GM21515 (cell line): ENCODE results near the gene EPB41.
"Not testable (repeated sequence)": the region's sequence is repeated elsewhere in the genome, so short reads cannot be mapped to it uniquely, and the experiment has no call there.

Experiments used
- ATAC-seq: cut with Tn5 transposase; IDR thresholded peaks from one replicate; pipeline ENCODE4 v1.9.1; 2021; ENCODE audit not compliant: unreplicated experiment

EPB41 gene

GRCh38 chr1:29043274-29043965 is 129.1 kb downstream of the EPB41 start:
- no peak for ATAC-seq

GRCh38 chr1:29044010-29044409 is 129.6 kb downstream of the EPB41 start:
- no peak for ATAC-seq

GRCh38 chr1:29045663-29046062 is 131.3 kb downstream of the EPB41 start:
- not testable (repeated sequence) for ATAC-seq

- ATAC-seq: no peak
These were observed 132.8 kb downstream of the EPB41 start for GRCh38 chr1:29047142-29047541.

- ATAC-seq: no peak
These were observed 135.8 kb downstream of the EPB41 start for GRCh38 chr1:29050166-29050565.

GRCh38 chr1:29052100-29052499 is 137.7 kb downstream of the EPB41 start:
- ATAC-seq: no peak

GRCh38 chr1:29052941-29053340 is 138.6 kb downstream of the EPB41 start:
- no peak for ATAC-seq

- ATAC-seq: no peak
These were observed 140.8 kb downstream of the EPB41 start for GRCh38 chr1:29055160-29055559.

GRCh38 chr1:29056256-29056655 is 141.9 kb downstream of the EPB41 start:
- ATAC-seq: no peak

GRCh38 chr1:29057700-29058099 is 143.3 kb downstream of the EPB41 start:
- ATAC-seq: no peak

- no peak for ATAC-seq
These were observed 148.0 kb downstream of the EPB41 start for GRCh38 chr1:29062157-29062942.

- no peak for ATAC-seq
These were observed 149.7 kb downstream of the EPB41 start for GRCh38 chr1:29064064-29064463.

- ATAC-seq: no peak
These were observed 162.8 kb downstream of the EPB41 start for GRCh38 chr1:29077155-29077554.

- not testable (repeated sequence) for ATAC-seq
These were observed 165.7 kb downstream of the EPB41 start for GRCh38 chr1:29079916-29080629.

GRCh38 chr1:29081201-29081600 is 166.8 kb downstream of the EPB41 start:
- ATAC-seq: no peak

GRCh38 chr1:29082519-29082918 is 168.2 kb downstream of the EPB41 start:
- no peak for ATAC-seq

GRCh38 chr1:29083317-29084195 is 169.2 kb downstream of the EPB41 start:
- no peak for ATAC-seq

- no peak for ATAC-seq
These were observed 169.8 kb downstream of the EPB41 start for GRCh38 chr1:29084196-29084521.

GRCh38 chr1:29090937-29091618 is 176.7 kb downstream of the EPB41 start:
- ATAC-seq: no peak

GRCh38 chr1:29092704-29093103 is 178.3 kb downstream of the EPB41 start:
- not testable (repeated sequence) for ATAC-seq
